ENCODE measurements around the gene PLA1A. TPM values are rescaled to one million over a fixed set of nuclear protein-coding genes. Genes with fewer than 3 reads are reported as not detected.

Gene PLA1A
- total RNA-seq, 1 experiment from 2014 or later, result 0.75 TPM

- BruUV-seq (replicated peaks), result no TSS peak
- POLR2A ChIA-PET, result no interaction called here
- TF ChIP-seq, protein P1, sequence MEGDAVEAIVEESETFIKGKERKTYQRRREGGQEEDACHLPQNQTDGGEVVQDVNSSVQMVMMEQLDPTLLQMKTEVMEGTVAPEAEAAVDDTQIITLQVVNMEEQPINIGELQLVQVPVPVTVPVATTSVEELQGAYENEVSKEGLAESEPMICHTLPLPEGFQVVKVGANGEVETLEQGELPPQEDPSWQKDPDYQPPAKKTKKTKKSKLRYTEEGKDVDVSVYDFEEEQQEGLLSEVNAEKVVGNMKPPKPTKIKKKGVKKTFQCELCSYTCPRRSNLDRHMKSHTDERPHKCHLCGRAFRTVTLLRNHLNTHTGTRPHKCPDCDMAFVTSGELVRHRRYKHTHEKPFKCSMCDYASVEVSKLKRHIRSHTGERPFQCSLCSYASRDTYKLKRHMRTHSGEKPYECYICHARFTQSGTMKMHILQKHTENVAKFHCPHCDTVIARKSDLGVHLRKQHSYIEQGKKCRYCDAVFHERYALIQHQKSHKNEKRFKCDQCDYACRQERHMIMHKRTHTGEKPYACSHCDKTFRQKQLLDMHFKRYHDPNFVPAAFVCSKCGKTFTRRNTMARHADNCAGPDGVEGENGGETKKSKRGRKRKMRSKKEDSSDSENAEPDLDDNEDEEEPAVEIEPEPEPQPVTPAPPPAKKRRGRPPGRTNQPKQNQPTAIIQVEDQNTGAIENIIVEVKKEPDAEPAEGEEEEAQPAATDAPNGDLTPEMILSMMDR (IDR thresholded peaks at IDR 0.05; ENCODE audit: insufficient read depth in 1 of 2, low read depth in 1 of 2, low read length in 1 of 2, severe bottlenecking in 1 of 2, unreplicated experiment in 1 of 2), result no peak
- H3K27ac Mint-ChIP-seq (ENCODE audit: unreplicated experiment), result no peak overlapping the region
- no peaks in the 10 kb centered on the region for H3K9me3 Mint-ChIP-seq (ENCODE audit: unreplicated experiment)
- no peaks in the 10 kb centered on the region for H3K9me3 ChIP-seq
- no peaks in the 10 kb centered on the region for H3K36me3 ChIP-seq (ENCODE audit: control insufficient read depth, insufficient read depth, low read length)
- intact Hi-C loops (cut with micrococcal nuclease; ENCODE audit: unreplicated experiment), result no loop called here
- H3K27me3 Mint-ChIP-seq (ENCODE audit: insufficient read depth, unreplicated experiment), result no peaks in the 10 kb centered on the region
- CTCF ChIA-PET, result no interaction called here
- no peaks in the 10 kb centered on the region for H3K27me3 ChIP-seq (replicated peaks; ENCODE audit: control insufficient read depth, insufficient read depth, low read length)
- peaks cover 13% of the 10 kb centered on the region for H3K4me1 ChIP-seq
- peaks cover 8% of the 10 kb centered on the region for H3K36me3 Mint-ChIP-seq (ENCODE audit: insufficient read depth, unreplicated experiment)
- no peak overlapping the region for H3K4me3 ChIP-seq (ENCODE audit: low read depth, low read length)
- H3K4me1 Mint-ChIP-seq (ENCODE audit: low read depth, unreplicated experiment), result no peaks in the 10 kb centered on the region
- no peak for DNase-seq
- H3K4me3 Mint-ChIP-seq (ENCODE audit: unreplicated experiment), result no peak overlapping the region
Observed at GRCh38 chr3:119665954-119666559, 68.4 kb downstream of the PLA1A start.

- H3K27ac Mint-ChIP-seq (ENCODE audit: unreplicated experiment), result no peak overlapping the region
- TF ChIP-seq, protein P1 (IDR thresholded peaks at IDR 0.05; ENCODE audit: insufficient read depth in 1 of 2, low read depth in 1 of 2, low read length in 1 of 2, severe bottlenecking in 1 of 2, unreplicated experiment in 1 of 2), result no peak
- H3K9me3 Mint-ChIP-seq (ENCODE audit: unreplicated experiment), result no peaks in the 10 kb centered on the region
- intact Hi-C loops (cut with micrococcal nuclease; ENCODE audit: unreplicated experiment), result loop anchor here (10.0 kb wide), 1 partner anchor 255 kb away; no protein-coding TSS in a partner anchor
- peaks cover 9% of the 10 kb centered on the region; the same call in 1 of the 2 replicates for H3K4me1 ChIP-seq
- H3K4me3 Mint-ChIP-seq (ENCODE audit: unreplicated experiment), result no peak overlapping the region
- ChIA-PET CTCF (no interaction called here), POLR2A (no interaction called here)
- DNase-seq, result no peak
- no peaks in the 10 kb centered on the region; the same call in 1 of the 2 replicates for H3K36me3 ChIP-seq (ENCODE audit: control insufficient read depth, insufficient read depth, low read length)
- H3K27me3 ChIP-seq (replicated peaks; ENCODE audit: control insufficient read depth, insufficient read depth, low read length), result no peaks in the 10 kb centered on the region
- H3K9me3 ChIP-seq, result no peaks in the 10 kb centered on the region
- no peaks in the 10 kb centered on the region for H3K4me1 Mint-ChIP-seq (ENCODE audit: low read depth, unreplicated experiment)
- no peak overlapping the region for H3K4me3 ChIP-seq (ENCODE audit: low read depth, low read length)
- H3K36me3 Mint-ChIP-seq (ENCODE audit: insufficient read depth, unreplicated experiment), result peaks cover 19% of the 10 kb centered on the region
- BruUV-seq (replicated peaks), result no TSS peak
- no peaks in the 10 kb centered on the region for H3K27me3 Mint-ChIP-seq (ENCODE audit: insufficient read depth, unreplicated experiment)
Observed at GRCh38 chr3:119669906-119670570, 72.4 kb downstream of the PLA1A start.

DNA sequence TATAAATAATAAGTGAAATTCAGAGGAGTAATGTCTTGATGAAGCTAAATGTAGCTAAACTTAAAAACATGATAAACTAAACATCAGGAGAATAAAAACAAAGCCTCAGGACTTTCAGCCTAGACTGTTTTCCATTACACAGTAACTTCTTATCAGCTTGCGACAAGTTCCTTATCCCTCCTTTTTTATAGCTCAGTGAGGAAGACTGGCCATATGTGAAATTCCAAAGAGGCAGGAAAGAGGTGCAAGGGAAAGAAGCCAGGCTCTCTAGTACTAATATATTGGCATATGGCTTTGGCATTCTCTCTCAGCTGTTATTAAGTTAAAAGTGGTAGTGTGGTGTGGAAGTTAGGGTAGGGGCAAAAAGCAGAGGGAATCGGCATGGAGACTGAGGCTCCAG, 75.1 kb downstream of the PLA1A start:
- Histone ChIP-seq H3K27me3 (replicated peaks; ENCODE audit: control insufficient read depth, insufficient read depth, low read length) (no peaks in the 10 kb centered on the region), H3K4me3 (ENCODE audit: low read depth, low read length) (no peak overlapping the region), H3K9me3 (no peaks in the 10 kb centered on the region), H3K4me1 (peaks cover 11% of the 10 kb centered on the region), H3K36me3 (ENCODE audit: control insufficient read depth, insufficient read depth, low read length) (no peaks in the 10 kb centered on the region; the same call in 1 of the 2 replicates)
- no peaks in the 10 kb centered on the region for H3K9me3 Mint-ChIP-seq (ENCODE audit: unreplicated experiment)
- peaks cover 18% of the 10 kb centered on the region for H3K36me3 Mint-ChIP-seq (ENCODE audit: insufficient read depth, unreplicated experiment)
- H3K27me3 Mint-ChIP-seq (ENCODE audit: insufficient read depth, unreplicated experiment), result no peaks in the 10 kb centered on the region
- H3K4me1 Mint-ChIP-seq (ENCODE audit: low read depth, unreplicated experiment), result peaks cover 5% of the 10 kb centered on the region
- BruUV-seq (replicated peaks), result no TSS peak
- TF ChIP-seq, protein P1 (IDR thresholded peaks at IDR 0.05; ENCODE audit: insufficient read depth in 1 of 2, low read depth in 1 of 2, low read length in 1 of 2, severe bottlenecking in 1 of 2, unreplicated experiment in 1 of 2), result no peak
- H3K27ac Mint-ChIP-seq (ENCODE audit: unreplicated experiment), result no peak overlapping the region
- no peak overlapping the region for H3K4me3 Mint-ChIP-seq (ENCODE audit: unreplicated experiment)
- intact Hi-C loops (cut with micrococcal nuclease; ENCODE audit: unreplicated experiment), result loop anchor here (10.0 kb wide), 1 partner anchor 258 kb away; no protein-coding TSS in a partner anchor
- ChIA-PET POLR2A (no interaction called here), CTCF (no interaction called here)
- no peak for DNase-seq

Measured in Caco-2 (cell line).